Measurements from ENCODE around the gene ZNF552.
"Not testable (repeated sequence)": the region's sequence is repeated elsewhere in the genome, so short reads cannot be mapped to it uniquely, and the experiment has no call there.

- not testable (repeated sequence) for TF ChIP-seq CTCF (conservative IDR thresholded peaks at IDR 0.05; ENCODE audit: low read length); EZH2phosphoT487 (IDR thresholded peaks at IDR 0.05; ENCODE audit: borderline replicate concordance)
Measured at GRCh38 chr19:57836991-57837390, 22.3 kb upstream of the ZNF552 start.
